HepG2 (cell line): ENCODE results near the gene TFF1. TPM values are rescaled to one million over a fixed set of nuclear protein-coding genes. Genes with fewer than 3 reads are reported as not detected.
A peak's percentile ranks its signal among the peaks of the same experiment; 100 is the strongest.

Source experiments
- ESRRA ChIP-seq: sonication (generic); formaldehyde crosslinking; IDR thresholded peaks from 2 replicates; pipeline ENCODE4 v1.5.1; 2020; ENCODE audit warnings: mild to moderate bottlenecking, low read depth, missing genetic modification reagents
- JARID2 ChIP-seq: sonication (generic); formaldehyde crosslinking; IDR thresholded peaks from 2 replicates; pipeline ENCODE4 v1.8.1; 2023; ENCODE audit warnings: missing genetic modification reagents, inconsistent platforms; ENCODE audit not compliant: insufficient replicate concordance
- KAT8 ChIP-seq: IDR thresholded peaks from 2 replicates; pipeline ENCODE4 v1.6.1; 2016; ENCODE audit warnings: missing genetic modification reagents, missing compliant biosample characterization
- KLF16 ChIP-seq, 2 experiments: sonication (generic) in 1 of 2; formaldehyde crosslinking in 1 of 2; IDR thresholded peaks; 2 replicates each; pipeline versions ENCODE4 v1.6.1 to v1.8.0; 2016 to 2023; ENCODE audit warnings: missing genetic modification reagents in 2 of 2, missing compliant biosample characterization in 1 of 2
- LCORL ChIP-seq, 2 experiments: fragments of 450-650 bp in 1 of 2; sonication (generic) in 1 of 2; formaldehyde crosslinking in 1 of 2; IDR thresholded peaks; 2 replicates each; pipeline versions ENCODE4 v1.5.0 to v1.6.1; 2017 to 2020; ENCODE audit warnings: antibody characterized with exemption in 1 of 2, missing genetic modification reagents in 1 of 2
- MAFF ChIP-seq: IDR thresholded peaks from 2 replicates; pipeline ENCODE4 v1.6.1; 2011; ENCODE audit warnings: low read depth, low read length, improper control_type of control experiment
- NCOR1 ChIP-seq: fragments of 200-600 bp; sonication (generic); IDR thresholded peaks from 2 replicates; pipeline ENCODE4 v1.7.0; 2017; ENCODE audit warnings: antibody characterized with exemption, low read length, borderline replicate concordance
- NFIB ChIP-seq: sonication (generic); formaldehyde crosslinking; IDR thresholded peaks from 2 replicates; pipeline ENCODE4 v1.9.0; 2021; ENCODE audit warnings: missing genetic modification reagents, mild to moderate bottlenecking, borderline replicate concordance
- NR1H2 ChIP-seq: sonication (generic); formaldehyde crosslinking; IDR thresholded peaks from 2 replicates; pipeline ENCODE4 v1.8.1; 2022; ENCODE audit warnings: low read depth, missing genetic modification reagents, borderline replicate concordance
- PHF20 ChIP-seq: sonication (generic); formaldehyde crosslinking; IDR thresholded peaks from 2 replicates; pipeline ENCODE4 v1.5.0; 2020; ENCODE audit warnings: mild to moderate bottlenecking, missing genetic modification reagents
- RARA ChIP-seq: IDR thresholded peaks from 2 replicates; pipeline ENCODE4 v1.6.1; 2016; ENCODE audit warnings: missing genetic modification reagents, missing compliant biosample characterization
- TAF15 ChIP-seq: fragments of 200-400 bp; formaldehyde crosslinking; IDR thresholded peaks from one replicate; pipeline ENCODE4 v1.6.1; 2018; ENCODE audit warnings: mild to moderate bottlenecking, low read depth, low read length; ENCODE audit not compliant: poor library complexity, severe bottlenecking
- THRA ChIP-seq: sonication (generic); formaldehyde crosslinking; IDR thresholded peaks from 2 replicates; pipeline ENCODE4 v1.4.0; 2020; ENCODE audit warnings: missing genetic modification reagents, borderline replicate concordance
- ZNF160 ChIP-seq: sonication (generic); formaldehyde crosslinking; IDR thresholded peaks from 2 replicates; pipeline ENCODE4 v1.8.0; 2022; ENCODE audit warnings: mild to moderate bottlenecking, inconsistent platforms, missing genetic modification reagents
- ZNF543 ChIP-seq: sonication (generic); formaldehyde crosslinking; IDR thresholded peaks from 2 replicates; pipeline ENCODE4 v1.4.0; 2020; ENCODE audit warnings: mild to moderate bottlenecking, missing genetic modification reagents
- ZNF678 ChIP-seq: sonication (generic); formaldehyde crosslinking; IDR thresholded peaks from 2 replicates; pipeline ENCODE4 v1.4.0; 2020; ENCODE audit warnings: mild to moderate bottlenecking, missing genetic modification reagents
- polyA plus RNA-seq, 8 experiments: library from polyadenylated mRNA; depleted of rRNA in 3 of 8; stranded (reverse) in 7 of 8; unstranded in 1 of 8; fragments of >200 nt; fragmentation: Illumina TruSeq in 4 of 8; extraction: Trizol in 4 of 8; gene quantifications; 2 replicates each; pipeline versions ENCODE4 v1.2.1 to v1.2.3, GENCODE V29; 2011 to 2016; ENCODE audit warnings: low read depth in 4 of 8, missing spikeins in 1 of 8, mixed read lengths in 1 of 8; ENCODE audit not compliant: insufficient read depth in 1 of 8
- total RNA-seq, 5 experiments: library from RNA; depleted of rRNA; stranded (reverse); fragments of >200 nt; fragmentation: Illumina TruSeq; extraction: Trizol; gene quantifications; 2 replicates each; pipeline ENCODE4 v1.2.3, GENCODE V29; 2016; ENCODE audit warnings: low read depth in 1 of 5
- TF ChIP-seq, protein P1 (sequence below): sonication (generic); formaldehyde crosslinking; IDR thresholded peaks from 2 replicates; pipeline ENCODE4 v1.9.0; 2021; ENCODE audit warnings: missing genetic modification reagents, borderline replicate concordance
- TF ChIP-seq, protein P2 (sequence below): IDR thresholded peaks from 2 replicates; pipeline ENCODE4 v1.6.1; 2016; ENCODE audit warnings: low read depth, borderline replicate concordance
- TF ChIP-seq, protein P3 (sequence below): sonication (generic); formaldehyde crosslinking; IDR thresholded peaks from 2 replicates; pipeline ENCODE4 v1.4.0; 2020; ENCODE audit warnings: missing genetic modification reagents
- TF ChIP-seq, protein P4 (sequence below): sonication (generic); formaldehyde crosslinking; IDR thresholded peaks from 2 replicates; pipeline ENCODE4 v1.4.0; 2020; ENCODE audit warnings: mild to moderate bottlenecking, missing genetic modification reagents

The TFF1 gene
- total and polyA plus RNA-seq, 2 of the 13 experiments (the other 11 are each of a cell fraction or from before 2014, with no cell fraction given): 0.24 to 19.4 TPM

GRCh38 chr21:42315296-42315891, 50.9 kb downstream of the TFF1 start, which contains the start of gene TFF3 (continued):
- TF ChIP-seq, protein P1, sequence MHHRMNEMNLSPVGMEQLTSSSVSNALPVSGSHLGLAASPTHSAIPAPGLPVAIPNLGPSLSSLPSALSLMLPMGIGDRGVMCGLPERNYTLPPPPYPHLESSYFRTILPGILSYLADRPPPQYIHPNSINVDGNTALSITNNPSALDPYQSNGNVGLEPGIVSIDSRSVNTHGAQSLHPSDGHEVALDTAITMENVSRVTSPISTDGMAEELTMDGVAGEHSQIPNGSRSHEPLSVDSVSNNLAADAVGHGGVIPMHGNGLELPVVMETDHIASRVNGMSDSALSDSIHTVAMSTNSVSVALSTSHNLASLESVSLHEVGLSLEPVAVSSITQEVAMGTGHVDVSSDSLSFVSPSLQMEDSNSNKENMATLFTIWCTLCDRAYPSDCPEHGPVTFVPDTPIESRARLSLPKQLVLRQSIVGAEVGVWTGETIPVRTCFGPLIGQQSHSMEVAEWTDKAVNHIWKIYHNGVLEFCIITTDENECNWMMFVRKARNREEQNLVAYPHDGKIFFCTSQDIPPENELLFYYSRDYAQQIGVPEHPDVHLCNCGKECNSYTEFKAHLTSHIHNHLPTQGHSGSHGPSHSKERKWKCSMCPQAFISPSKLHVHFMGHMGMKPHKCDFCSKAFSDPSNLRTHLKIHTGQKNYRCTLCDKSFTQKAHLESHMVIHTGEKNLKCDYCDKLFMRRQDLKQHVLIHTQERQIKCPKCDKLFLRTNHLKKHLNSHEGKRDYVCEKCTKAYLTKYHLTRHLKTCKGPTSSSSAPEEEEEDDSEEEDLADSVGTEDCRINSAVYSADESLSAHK (CRISPR knock-in tag): no peak
- TF ChIP-seq JARID2 (CRISPR knock-in tag) (no peak), KLF16 (CRISPR knock-in tag; IDR thresholded peaks at IDR 0.05) (no peak), ZNF160 (CRISPR knock-in tag) (no peak), KAT8 (CRISPR knock-in tag) (no peak), THRA (CRISPR knock-in tag) (no peak), LCORL (IDR thresholded peaks at IDR 0.05) (no peak), LCORL (CRISPR knock-in tag; IDR thresholded peaks at IDR 0.05) (peak; percentile 91), ESRRA (no peak), ZNF543 (CRISPR knock-in tag) (no peak), ZNF678 (no peak), TAF15 (no peak), NFIB (no peak), NCOR1 (no peak), PHF20 (CRISPR knock-in tag) (no peak), MAFF (no peak), NR1H2 (CRISPR knock-in tag) (no peak; the same call in 1 of the 2 replicates), RARA (CRISPR knock-in tag) (0 out of 2 replicates have a peak, but pooled peaks have one; percentile 33)
- TF ChIP-seq, protein P2, sequence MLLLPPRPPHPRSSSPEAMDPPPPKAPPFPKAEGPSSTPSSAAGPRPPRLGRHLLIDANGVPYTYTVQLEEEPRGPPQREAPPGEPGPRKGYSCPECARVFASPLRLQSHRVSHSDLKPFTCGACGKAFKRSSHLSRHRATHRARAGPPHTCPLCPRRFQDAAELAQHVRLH: no peak
- TF ChIP-seq, protein P3, sequence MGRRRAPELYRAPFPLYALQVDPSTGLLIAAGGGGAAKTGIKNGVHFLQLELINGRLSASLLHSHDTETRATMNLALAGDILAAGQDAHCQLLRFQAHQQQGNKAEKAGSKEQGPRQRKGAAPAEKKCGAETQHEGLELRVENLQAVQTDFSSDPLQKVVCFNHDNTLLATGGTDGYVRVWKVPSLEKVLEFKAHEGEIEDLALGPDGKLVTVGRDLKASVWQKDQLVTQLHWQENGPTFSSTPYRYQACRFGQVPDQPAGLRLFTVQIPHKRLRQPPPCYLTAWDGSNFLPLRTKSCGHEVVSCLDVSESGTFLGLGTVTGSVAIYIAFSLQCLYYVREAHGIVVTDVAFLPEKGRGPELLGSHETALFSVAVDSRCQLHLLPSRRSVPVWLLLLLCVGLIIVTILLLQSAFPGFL (CRISPR knock-in tag): no peak
- TF ChIP-seq, protein P4, sequence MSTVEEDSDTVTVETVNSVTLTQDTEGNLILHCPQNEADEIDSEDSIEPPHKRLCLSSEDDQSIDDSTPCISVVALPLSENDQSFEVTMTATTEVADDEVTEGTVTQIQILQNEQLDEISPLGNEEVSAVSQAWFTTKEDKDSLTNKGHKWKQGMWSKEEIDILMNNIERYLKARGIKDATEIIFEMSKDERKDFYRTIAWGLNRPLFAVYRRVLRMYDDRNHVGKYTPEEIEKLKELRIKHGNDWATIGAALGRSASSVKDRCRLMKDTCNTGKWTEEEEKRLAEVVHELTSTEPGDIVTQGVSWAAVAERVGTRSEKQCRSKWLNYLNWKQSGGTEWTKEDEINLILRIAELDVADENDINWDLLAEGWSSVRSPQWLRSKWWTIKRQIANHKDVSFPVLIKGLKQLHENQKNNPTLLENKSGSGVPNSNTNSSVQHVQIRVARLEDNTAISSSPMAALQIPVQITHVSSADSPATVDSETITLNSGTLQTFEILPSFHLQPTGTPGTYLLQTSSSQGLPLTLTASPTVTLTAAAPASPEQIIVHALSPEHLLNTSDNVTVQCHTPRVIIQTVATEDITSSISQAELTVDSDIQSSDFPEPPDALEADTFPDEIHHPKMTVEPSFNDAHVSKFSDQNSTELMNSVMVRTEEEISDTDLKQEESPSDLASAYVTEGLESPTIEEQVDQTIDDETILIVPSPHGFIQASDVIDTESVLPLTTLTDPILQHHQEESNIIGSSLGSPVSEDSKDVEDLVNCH (CRISPR knock-in tag): no peak
